A549 treated with Mapracorat at 1 μM for 4 hours (cell line): ENCODE measurements around the gene IQSEC3. TPM values are rescaled to one million over a fixed set of nuclear protein-coding genes. Genes with fewer than 3 reads are reported as not detected.

Source experiments
- total RNA-seq: library from RNA; stranded (reverse); fragments of 200-300 nt; extraction: Qiagen RNA extraction; gene quantifications from 5 replicates; pipeline ENCODE4 v1.2.3, GENCODE V29; 2022

The IQSEC3 gene
- 0.02 TPM in 1 of 5 replicates, not detected in the others for total RNA-seq

DNA sequence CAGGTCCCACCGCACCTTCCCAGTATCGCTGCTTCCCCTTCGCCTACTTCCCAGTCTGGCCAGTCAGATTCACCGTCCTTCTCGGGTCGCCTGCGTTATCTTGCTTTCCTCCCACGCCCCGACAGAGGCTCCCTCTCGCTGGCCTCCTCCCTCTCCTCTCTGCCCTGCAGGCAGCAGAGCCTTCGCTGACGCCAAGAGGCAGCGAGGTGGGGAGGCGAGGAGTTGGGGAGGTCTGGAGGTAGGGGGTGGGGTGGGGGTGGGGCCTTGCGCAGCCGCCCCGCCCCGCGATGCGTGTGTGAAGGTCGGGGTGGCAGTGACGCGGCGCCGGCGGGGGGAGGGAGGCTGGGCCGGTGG, at the start of gene IQSEC3:
IQSEC3 (plus strand) TSS at position 340 of the 354 bp plus-strand sequence. CDS start 116 bp downstream, outside the sequence.

DNA sequence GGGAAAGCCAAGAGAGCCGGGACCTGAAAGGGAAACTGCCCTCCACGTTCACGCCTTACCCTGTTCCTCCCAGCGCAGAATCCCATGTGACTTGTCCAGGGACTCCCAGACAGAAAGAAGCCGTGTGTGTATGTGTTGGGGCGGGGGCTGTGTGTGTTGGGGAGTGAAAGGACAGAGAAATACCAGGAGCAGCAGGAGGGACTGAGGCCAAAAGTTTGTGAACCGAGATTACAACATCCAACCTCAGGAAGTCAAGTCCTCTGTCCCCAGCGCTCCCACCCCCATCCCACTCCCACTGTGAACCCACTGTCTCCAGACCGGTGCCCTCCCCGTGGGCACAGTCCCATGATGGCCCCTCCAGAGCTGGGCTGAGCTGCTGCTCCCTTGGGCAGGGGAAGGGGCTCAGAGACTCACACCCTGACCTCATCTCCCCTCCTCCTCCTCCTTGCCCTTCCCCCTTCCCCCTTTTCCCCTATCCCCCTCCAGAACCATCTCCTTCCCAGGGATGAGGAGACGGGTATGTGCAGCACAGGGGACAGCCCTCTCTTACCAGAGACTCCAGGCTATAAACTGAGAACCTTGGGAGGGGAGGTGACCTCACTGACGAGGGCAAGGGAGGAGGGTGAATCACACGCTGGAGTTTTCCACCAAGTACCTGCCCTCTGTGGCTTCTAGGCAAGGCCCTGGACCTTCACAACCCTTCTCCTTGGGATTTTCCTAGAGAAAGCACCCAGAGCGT, 147.6 kb downstream of the IQSEC3 start, which contains the start of gene SLC6A12:
SLC6A12 (minus strand) TSS at position 155 of the 739 bp plus-strand sequence. CDS start 4,171 bp downstream, outside the sequence.

Other genes with a start within 250 kb of the IQSEC3 start
- gene SLC6A12, start 147.4 kb downstream of the IQSEC3 start, total RNA-seq: 0.97 to 1.3 TPM (median 1.1 TPM) in 5 replicates
- gene SLC6A13, start 196.1 kb downstream of the IQSEC3 start, total RNA-seq: 0.17 to 0.36 TPM (median 0.28 TPM) in 5 replicates